Loucy (cell line): ENCODE measurements around the gene PNMA6A.

Experiments
- CTCF ChIP-seq: fragments of 200-600 bp; sonication (generic); conservative IDR thresholded peaks from 2 replicates; pipeline ENCODE4 v1.5.1; 2014; ENCODE audit warnings: mild to moderate bottlenecking, antibody characterized with exemption, low read length
- EZH2phosphoT487 ChIP-seq: fragments of 200-600 bp; IDR thresholded peaks from 2 replicates; pipeline ENCODE4 v1.6.1; 2018; ENCODE audit warnings: antibody characterized with exemption, mild to moderate bottlenecking, moderate library complexity, borderline replicate concordance

GRCh38 chrX:153102418-153102817, 30.2 kb downstream of the PNMA6A start:
- no peak for TF ChIP-seq CTCF
- no peak for TF ChIP-seq EZH2phosphoT487
